GM18507 (cell line): Measurements from ENCODE around the gene NNT.
"Not testable (repeated sequence)": the region's sequence is repeated elsewhere in the genome, so short reads cannot be mapped to it uniquely, and the experiment has no call there.

Experiments
- DNase-seq: peaks from one replicate; pipeline ENCODE4 v3.0.0; 2011; ENCODE audit warnings: low read depth; ENCODE audit not compliant: insufficient read length; ENCODE audit errors: extremely low spot score
- FAIRE-seq: peaks from 2 replicates; lab custom pipeline; 2011; peaks lifted over from hg19 to GRCh38; lab: Jason Lieb, UNC

NNT gene

DNA sequence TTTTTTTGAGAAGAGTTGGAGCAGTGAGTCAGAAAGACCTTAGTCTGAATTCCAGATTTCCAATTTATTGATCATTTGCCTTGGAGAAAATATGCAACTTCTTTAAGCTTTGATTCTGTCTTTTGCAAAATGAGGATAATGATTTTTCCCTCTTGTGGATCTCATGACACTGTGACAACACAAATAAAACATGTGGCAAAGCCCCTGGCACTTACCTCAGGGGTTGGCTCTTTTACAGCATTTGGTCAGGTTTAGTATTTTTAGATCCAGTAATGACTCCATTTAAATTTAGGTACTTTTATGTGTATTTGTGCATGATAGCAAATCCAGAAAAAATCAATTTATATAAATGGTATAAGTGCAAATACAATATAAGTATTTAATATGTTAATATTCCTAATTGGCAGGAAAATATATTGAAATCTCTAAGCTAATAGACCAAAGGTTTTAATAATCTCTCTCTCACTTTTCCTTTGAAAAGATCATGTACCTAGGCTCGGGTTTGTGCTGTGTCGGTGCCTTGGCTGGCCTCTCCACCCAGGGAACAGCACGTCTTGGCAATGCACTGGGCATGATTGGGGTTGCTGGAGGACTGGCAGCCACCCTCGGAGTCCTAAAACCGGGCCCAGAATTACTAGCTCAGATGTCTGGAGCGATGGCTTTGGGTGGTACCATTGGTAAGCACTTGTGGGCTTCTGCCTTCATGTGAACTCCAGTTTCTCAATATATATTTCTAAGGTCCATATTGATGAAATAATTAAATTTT is 49.7 kb downstream of the NNT start:
- FAIRE-seq (no peak), DNase-seq (no peak)

- FAIRE-seq (no peak), DNase-seq (no peak)
These were observed 55.5 kb downstream of the NNT start for GRCh38 chr5:43658509-43658908.

GRCh38 chr5:43659075-43659474 is 56.1 kb downstream of the NNT start:
- FAIRE-seq (no peak), DNase-seq (no peak)

DNA sequence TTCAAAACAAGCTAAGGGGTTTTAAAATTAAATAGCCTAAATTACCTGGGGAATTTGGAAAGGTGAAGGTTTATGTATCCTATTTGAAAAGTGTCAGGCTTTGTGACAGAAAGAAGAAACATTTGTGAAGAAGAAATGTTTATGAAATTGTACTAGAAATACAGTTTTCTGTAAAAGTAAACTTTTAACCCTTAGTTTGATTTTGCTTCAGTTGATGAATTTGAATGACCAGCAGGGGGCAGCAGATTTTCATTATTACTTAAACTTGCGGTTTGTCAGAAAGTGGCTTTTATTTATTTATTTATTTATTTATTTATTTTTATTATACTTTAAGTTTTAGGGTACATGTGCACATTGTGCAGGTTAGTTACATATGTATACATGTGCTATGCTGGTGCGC is 58.1 kb downstream of the NNT start:
- FAIRE-seq (no peak), DNase-seq (no peak)

GRCh38 chr5:43663916-43664315 is 60.9 kb downstream of the NNT start:
- DNase-seq (no peak), FAIRE-seq (no peak)

- DNase-seq, result no peak
- no peak for FAIRE-seq
These were observed 61.6 kb downstream of the NNT start for GRCh38 chr5:43664501-43665040.

- not testable (repeated sequence) for FAIRE-seq, DNase-seq
These were observed 62.8 kb downstream of the NNT start for GRCh38 chr5:43665749-43666148.

DNA sequence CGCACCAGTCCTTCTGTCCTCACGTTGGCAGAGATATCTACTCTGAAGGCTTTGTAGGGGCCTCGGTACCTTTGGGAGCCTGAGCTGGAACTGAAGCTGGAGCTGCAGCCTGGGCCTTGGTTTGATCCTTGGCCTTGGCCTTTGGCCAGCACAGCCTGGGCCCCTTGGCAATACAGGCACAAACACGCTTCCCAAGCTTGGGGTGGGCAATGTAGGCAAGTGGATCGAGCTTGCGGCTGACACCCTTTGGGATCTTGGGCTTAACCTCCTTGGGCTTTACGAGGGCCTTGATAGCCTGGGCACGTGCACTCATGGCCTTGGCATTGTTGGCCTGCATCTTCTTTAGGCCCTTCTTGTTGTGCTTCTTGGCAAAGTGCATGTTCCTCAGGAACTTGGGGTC is 63.7 kb downstream of the NNT start:
- not testable (repeated sequence) for FAIRE-seq, DNase-seq

DNA sequence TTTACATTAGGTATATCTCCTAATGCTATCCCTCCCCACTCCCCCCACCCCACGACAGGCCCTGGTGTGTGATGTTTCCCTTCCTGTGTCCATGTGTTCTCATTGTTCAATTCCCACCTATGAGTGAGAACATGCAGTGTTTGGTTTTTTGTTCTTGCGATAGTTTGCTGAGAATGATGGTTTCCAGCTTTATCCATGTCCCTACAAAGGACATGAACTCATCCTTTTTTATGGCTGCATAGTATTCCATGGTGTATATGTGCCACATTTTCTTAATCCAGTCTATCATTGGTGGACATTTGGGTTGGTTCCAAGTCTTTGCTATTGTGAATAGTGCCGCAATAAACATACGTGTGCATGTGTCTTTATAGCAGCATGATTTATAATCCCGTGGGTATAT is 64.4 kb downstream of the NNT start:
- DNase-seq, FAIRE-seq: not testable (repeated sequence)

DNA sequence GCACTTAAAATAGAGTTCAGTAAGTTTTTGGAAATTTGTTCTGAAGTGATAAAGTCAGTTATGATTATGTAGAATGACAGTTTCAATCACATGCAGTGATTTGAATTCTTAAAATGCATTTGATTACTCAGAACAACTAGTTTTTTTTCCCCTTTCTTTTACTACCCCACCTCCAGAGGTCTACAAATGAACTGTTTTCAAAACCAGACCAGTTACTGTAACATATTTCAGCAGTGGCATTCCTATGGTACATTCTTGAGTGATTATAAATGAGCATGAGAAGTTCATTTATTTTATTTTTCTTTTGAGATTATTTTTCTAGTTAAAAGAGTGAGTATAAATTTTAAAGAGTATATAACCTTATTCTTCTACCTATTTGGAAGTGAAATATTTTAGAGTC is 71.6 kb downstream of the NNT start:
- no peak for FAIRE-seq
- DNase-seq, result no peak

GRCh38 chr5:43675357-43675756 is 72.4 kb downstream of the NNT start:
- FAIRE-seq, result no peak
- no peak for DNase-seq

DNA sequence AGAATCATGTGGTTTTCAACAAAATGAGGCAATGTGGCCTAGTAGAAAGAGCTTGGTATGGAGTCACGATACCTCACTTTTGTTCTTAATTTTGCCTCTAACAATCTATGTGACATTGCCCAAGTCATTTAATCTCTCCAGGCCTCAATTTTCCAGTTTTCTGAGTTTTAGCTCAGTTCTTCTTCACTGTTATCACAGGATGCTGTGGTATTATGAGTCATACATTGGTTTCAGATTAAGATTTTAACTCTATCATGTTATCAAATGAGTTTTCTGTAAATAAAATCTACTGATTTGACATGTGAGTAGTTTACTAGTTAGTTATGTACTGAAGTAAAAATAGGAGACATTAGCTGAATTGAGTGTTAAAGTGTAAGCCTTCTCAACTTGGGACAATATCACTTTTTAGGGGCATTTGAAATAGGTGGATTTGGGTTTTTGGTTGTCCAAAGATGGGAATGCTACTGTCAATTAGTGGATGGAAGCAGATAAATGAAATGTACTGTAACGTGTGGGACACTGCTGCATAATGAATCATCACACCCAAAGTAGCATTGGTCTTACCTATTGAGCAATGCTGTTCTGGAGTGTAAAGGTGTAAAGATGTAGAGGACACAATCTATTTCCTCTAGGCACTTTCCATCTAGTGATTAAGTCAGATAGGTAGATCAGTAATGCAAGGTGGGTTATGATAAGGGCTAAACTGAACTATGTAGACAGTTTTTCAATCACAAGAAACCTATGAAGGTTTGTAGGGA is 73.3 kb downstream of the NNT start:
- FAIRE-seq (no peak), DNase-seq (no peak)

- FAIRE-seq (no peak), DNase-seq (no peak)
These were observed 74.3 kb downstream of the NNT start for GRCh38 chr5:43677253-43677652.

DNA sequence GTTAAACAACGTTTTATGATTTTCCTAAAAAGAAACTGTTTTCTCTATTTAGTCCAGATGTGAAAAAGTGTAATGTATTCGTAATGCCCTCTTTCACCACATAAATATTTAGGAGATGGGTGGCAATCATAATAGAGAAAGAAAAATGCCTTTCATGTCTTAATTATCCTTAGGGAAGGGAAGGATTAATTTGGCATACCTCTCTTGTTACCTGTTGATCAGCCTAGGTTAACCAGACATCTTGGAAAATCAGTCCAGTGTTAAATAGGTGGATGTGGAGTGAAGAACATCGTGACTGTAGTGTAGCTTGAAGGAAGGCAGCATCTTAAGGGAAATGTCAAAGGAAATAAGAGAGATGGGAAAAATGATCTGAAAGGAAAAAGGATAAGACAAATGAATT is 76.2 kb downstream of the NNT start:
- FAIRE-seq (no peak), DNase-seq (no peak)

- no peak for FAIRE-seq
These were observed 77.3 kb downstream of the NNT start for GRCh38 chr5:43680286-43680685.

DNA sequence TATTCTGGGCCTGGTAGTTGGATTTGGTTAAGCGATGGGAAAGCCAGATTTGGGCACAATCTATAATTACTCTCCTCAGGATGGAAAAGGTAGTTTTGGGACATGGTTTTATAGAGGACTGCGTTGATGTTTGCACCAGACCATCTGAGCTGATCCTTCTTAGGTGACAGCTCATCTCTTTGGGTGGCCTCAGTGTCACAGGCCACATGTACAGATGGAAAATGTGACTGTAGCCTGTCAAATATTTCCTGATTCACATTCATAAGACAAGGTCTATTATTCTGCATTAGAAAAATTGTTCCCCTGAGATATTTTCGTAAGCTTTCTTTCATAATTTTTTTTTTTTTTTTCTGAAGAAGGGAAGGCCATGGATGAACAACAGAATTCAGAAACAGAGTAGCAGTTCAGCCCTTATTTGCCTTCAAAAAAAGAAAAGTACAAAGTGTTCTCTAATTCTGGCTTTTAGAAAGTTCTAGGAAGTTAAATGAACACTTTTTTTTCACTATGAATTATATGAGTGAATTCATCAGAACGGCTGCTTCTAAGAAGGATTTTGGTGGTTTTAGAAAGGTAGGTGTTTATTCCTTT is 81.0 kb downstream of the NNT start:
- FAIRE-seq (no peak), DNase-seq (no peak)

More at GRCh38 chr5:43680286-43680685, 77.3 kb downstream of the NNT start:
- no peak for DNase-seq

- DNase-seq (no peak), FAIRE-seq (no peak)
These were observed 82.4 kb downstream of the NNT start for GRCh38 chr5:43685252-43685950.

GRCh38 chr5:43687275-43687674 is 84.3 kb downstream of the NNT start:
- DNase-seq, result no peak
- FAIRE-seq, result no peak

- FAIRE-seq, result no peak
- DNase-seq, result no peak
These were observed 88.3 kb downstream of the NNT start for GRCh38 chr5:43691275-43691674.

GRCh38 chr5:43691893-43692292 is 88.9 kb downstream of the NNT start:
- DNase-seq (no peak), FAIRE-seq (no peak)
